ENCODE data around the gene CYP2W1. TPM values are rescaled to one million over a fixed set of nuclear protein-coding genes. Genes with fewer than 3 reads are reported as not detected.

CYP2W1 gene
- total RNA-seq, 1 experiment from 2014 or later, result not detected

DNA sequence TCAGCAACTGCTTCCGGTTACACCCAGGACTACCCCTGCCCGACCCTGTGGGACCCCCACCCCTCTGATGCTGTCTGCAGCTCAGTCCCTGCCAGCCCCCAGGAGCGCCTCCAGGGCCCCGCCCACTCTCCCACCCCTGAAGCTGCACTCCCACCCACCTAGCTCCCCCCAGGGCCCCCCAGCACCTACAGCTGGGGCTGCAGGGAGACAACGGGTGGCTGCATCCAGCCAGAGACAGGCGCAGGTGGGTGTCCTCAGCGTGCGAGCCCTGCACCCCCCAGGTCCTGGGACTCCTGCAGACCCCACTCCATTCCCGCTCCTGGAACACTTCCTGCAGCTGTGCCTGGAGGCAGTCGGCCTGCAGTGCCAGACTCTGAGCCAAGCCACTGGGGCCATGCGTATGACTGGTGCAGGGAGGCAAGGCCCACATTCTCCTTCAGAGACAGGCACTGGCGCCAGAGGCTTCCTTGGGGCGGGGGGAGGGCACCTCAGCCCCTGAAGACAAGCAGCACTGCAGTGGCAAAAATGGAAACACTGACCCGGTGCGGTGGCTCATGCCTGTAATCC lies 6.1 kb downstream of the CYP2W1 start:
- Histone ChIP-seq H3K4me1 (replicated peaks) (no peaks in the 10 kb centered on the region), H3K9me3 (replicated peaks) (no peaks in the 10 kb centered on the region), H3K27ac (no peak overlapping the region), H3K27me3 (replicated peaks) (no peaks in the 10 kb centered on the region), H3K4me3 (no peak overlapping the region), H3K36me3 (no peaks in the 10 kb centered on the region)
- no peak for DNase-seq (ENCODE audit: low read depth in 1 of 2, low spot score in 2 of 2)

- no peaks in the 10 kb centered on the region for H3K36me3 ChIP-seq
- H3K4me1 ChIP-seq (replicated peaks), result no peaks in the 10 kb centered on the region
- H3K9me3 ChIP-seq (replicated peaks), result no peaks in the 10 kb centered on the region
- no peak for DNase-seq (ENCODE audit: low read depth in 1 of 2, low spot score in 2 of 2)
- no peak overlapping the region for H3K4me3 ChIP-seq
- no peaks in the 10 kb centered on the region for H3K27me3 ChIP-seq (replicated peaks)
- H3K27ac ChIP-seq, result no peak overlapping the region
Measured at GRCh38 chr7:990352-990932, 7.5 kb downstream of the CYP2W1 start.

DNA sequence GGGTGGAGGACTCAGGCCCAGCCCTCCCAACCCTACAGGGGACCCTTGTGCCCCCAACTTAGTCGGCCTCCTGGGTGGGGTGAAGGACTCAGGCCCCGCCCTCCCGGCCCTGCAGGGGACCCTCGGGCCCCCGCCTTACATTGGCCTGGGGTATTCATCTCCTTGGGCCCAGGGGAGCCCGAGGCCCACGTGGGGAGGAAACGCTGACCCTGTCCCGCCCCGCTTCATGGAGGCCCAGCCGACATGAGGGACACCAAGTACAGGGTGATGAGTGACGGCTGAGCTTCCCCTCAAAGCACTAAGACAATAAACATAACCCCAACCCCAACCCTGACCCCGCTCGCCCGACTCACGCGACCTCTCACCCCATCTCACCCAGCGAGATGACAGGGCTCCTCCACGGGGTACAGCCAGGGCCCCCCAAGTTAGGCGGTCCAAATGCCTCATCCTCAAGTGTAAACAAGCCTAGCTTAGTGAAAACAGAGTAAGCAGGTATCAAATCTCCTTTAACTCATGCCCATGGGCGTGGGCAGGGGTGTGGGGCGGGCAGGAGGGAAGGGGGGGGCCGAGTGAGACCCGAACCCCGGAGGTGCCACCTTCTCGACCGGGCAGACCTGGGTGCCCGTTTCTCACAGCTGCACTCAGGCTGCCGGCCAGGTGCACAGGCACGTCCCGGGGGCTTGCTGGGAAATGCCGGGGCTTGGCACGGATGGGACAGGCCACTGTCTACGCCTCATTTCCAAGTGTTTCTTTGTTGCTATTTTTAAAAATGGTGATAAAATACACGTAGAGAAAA lies 8.2 kb downstream of the CYP2W1 start:
- Histone ChIP-seq H3K27me3 (replicated peaks) (no peaks in the 10 kb centered on the region), H3K4me1 (replicated peaks) (no peaks in the 10 kb centered on the region; the same call in 1 of the 2 replicates), H3K9me3 (replicated peaks) (no peaks in the 10 kb centered on the region)

DNA sequence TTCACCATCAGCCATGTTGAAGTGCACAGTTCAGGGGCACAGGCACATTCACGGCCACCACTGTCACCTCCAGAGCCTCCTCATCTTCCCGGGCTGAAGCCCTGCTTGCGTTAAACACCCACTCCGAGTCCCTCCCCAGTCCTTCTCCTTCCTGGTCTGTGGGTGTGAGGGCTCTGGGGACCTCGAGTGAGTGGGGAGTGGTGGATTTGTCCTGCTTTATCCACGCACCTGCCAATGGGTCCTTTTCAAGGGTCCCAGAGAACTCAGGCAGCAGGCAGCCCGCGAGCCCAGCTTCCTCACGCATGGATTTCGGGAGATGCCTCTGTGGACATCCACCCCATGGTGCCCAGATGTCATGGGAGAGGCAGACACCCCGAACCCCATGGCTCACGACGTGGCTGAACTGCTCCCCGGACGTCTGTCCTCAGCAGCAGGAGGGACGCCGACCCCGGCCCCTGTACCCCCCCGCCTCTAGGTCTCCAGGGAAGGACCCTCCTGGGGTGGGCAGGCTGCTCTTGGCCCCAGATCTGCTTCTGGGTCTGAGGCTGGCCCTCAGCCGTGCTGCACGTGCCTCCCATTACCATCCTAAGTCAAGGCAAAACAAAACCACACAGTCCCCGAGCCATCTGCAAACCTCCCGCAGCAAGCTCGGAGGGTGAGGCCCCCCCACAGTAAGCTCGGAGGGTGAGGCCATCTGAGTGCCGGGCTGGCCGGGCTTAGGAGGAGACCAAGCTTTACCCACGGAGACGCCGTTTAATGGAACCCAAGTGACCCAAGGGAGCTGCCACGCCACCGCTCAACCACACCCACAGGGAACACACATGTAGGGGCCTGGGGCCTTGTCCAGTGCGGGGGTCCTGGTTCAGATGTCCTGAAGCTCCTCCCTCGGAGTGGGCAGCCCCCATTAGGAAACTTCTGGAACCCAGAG lies 9.0 kb downstream of the CYP2W1 start:
- H3K4me3 ChIP-seq, result no peak overlapping the region
- peaks cover 8% of the 10 kb centered on the region for H3K36me3 ChIP-seq
- DNase-seq (ENCODE audit: low read depth in 1 of 2, low spot score in 2 of 2), result no peak

More for the DNA sequence above, 8.2 kb downstream of the CYP2W1 start:
- Histone ChIP-seq H3K4me3 (no peak overlapping the region), H3K27ac (no peak overlapping the region), H3K36me3 (no peaks in the 10 kb centered on the region)
- DNase-seq (ENCODE audit: low read depth in 1 of 2, low spot score in 2 of 2), result no peak

DNA sequence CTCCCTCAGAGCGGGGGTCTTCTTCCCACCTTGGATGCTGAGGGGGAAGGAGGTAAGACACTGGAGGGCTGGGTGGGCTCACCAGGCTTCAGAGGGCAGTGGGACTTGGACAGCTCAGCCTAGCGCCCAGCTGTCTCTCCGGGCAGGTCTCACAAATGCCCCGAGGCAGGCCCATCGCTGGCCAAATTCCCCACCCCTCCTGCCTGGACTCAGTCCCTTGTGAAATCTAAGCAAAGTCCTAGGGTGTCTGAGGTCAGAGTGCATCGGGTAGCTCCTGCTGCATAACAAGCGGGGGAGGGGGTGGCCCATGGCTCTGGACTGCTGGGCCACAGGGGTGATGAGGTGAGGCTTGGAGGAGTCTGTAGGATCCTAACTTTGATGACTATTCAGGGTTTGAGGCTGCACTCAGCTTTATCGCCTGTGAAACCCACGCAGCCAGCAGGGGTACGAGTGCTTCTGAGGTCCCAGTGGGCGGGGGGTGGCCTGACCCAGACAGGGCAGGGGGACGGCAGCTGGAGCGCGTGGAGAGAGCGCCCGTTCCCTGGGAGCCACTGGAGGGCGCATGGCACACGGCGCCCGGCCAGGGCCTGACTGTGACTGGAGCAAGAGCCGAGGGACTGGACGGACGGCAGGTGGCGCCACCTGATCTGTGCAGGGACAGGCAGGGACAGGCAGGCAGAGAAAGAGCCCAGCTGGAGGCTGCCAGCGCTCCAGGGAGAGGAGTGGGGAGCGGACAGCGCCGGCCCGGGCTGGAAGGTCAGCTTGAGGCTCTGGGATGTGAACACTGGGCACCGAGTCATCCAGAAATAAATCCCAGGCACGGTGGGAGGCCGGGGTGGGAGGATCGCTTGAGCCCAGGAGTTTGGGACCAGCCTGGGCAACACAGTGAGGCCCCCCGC lies 10.0 kb downstream of the CYP2W1 start:
- peak; percentile 83 to 97 for DNase-seq (ENCODE audit: low read depth in 1 of 2, low spot score in 2 of 2)
- H3K4me1 ChIP-seq (replicated peaks), result peaks cover 12% of the 10 kb centered on the region
- no peaks in the 10 kb centered on the region for H3K27me3 ChIP-seq (replicated peaks)
- H3K9me3 ChIP-seq (replicated peaks), result no peaks in the 10 kb centered on the region
- no peak overlapping the region for H3K4me3 ChIP-seq
- H3K27ac ChIP-seq, result no peak overlapping the region
- H3K36me3 ChIP-seq, result peaks cover 17% of the 10 kb centered on the region

More for the DNA sequence above, 9.0 kb downstream of the CYP2W1 start:
- Histone ChIP-seq H3K4me1 (replicated peaks) (peaks cover 4% of the 10 kb centered on the region), H3K27ac (no peak overlapping the region), H3K27me3 (replicated peaks) (no peaks in the 10 kb centered on the region), H3K9me3 (replicated peaks) (no peaks in the 10 kb centered on the region)

DNA sequence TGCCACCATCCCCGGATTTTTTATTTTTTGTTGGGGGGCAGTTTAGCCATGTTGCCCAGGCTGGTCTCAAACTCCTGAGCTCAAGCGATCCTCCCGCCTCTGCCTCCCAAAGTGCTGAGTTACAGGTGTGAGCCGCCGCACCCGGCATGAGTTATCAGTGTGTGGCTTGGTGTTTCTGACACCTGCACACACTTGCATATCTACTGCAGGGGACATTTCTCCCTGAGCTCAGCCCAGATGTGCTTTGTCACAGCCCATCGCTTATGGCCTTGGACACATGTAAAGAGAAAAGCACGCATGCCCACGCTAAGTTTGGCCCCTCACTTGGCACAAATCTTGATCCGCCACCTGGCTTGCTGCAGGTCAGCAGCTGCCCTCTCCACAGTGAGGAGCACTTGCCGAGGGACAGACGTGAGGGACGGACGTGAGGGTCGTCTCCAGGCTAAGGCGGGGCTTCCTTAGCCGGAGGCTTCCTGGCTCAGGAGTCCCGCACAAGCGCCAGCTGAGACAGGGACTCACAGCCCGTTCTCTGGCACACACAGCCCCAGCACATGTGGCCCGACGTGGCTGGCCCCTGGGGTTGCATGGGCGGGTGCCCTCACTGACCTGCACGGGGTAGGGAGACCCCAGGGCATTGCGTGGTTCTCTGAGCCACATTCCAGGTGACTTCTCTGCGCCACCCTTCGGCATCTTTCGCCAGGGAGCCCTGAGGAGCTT lies 11.8 kb downstream of the CYP2W1 start:
- Histone ChIP-seq H3K27me3 (replicated peaks) (no peaks in the 10 kb centered on the region), H3K9me3 (replicated peaks) (no peaks in the 10 kb centered on the region), H3K36me3 (peaks cover 18% of the 10 kb centered on the region), H3K4me1 (replicated peaks) (peaks cover 12% of the 10 kb centered on the region), H3K27ac (no peak overlapping the region), H3K4me3 (no peak overlapping the region)
- no peak for DNase-seq (ENCODE audit: low read depth in 1 of 2, low spot score in 2 of 2)

DNA sequence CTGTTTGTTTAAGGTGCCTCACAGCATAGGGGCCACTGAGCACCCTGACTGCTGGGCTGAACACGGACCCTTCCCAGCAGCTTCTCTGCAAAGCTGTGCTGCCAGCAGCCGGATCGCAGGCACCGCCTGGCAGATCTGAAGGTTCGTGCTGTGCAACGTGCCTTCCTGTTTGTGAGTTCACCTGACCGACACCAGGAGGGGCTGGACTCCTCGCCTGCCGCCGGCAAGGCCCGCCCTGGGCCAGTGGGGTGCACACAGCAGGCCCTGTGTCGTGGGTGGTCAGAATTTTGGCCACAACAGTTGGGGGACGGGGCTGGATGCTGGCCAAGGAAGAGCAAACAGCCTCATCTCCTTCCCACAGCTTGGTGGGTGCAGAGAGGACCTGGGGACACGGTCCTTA lies 12.6 kb downstream of the CYP2W1 start:
- Histone ChIP-seq H3K9me3 (replicated peaks) (no peaks in the 10 kb centered on the region), H3K4me3 (no peak overlapping the region), H3K36me3 (peaks cover 18% of the 10 kb centered on the region), H3K4me1 (replicated peaks) (peaks cover 12% of the 10 kb centered on the region), H3K27me3 (replicated peaks) (no peaks in the 10 kb centered on the region), H3K27ac (no peak overlapping the region)
- no peak for DNase-seq (ENCODE audit: low read depth in 1 of 2, low spot score in 2 of 2)

- Histone ChIP-seq H3K4me3 (no peak overlapping the region), H3K27me3 (replicated peaks) (no peaks in the 10 kb centered on the region), H3K4me1 (replicated peaks) (peaks cover 12% of the 10 kb centered on the region), H3K27ac (no peak overlapping the region), H3K36me3 (peaks cover 18% of the 10 kb centered on the region), H3K9me3 (replicated peaks) (no peaks in the 10 kb centered on the region)
- DNase-seq (ENCODE audit: low read depth in 1 of 2, low spot score in 2 of 2), result no peak
Measured at GRCh38 chr7:996079-996872, 13.3 kb downstream of the CYP2W1 start.

GRCh38 chr7:997404-998395 lies 14.7 kb downstream of the CYP2W1 start:
- Histone ChIP-seq H3K9me3 (replicated peaks) (no peaks in the 10 kb centered on the region), H3K27ac (no peak overlapping the region), H3K27me3 (replicated peaks) (no peaks in the 10 kb centered on the region), H3K4me1 (replicated peaks) (peaks cover 12% of the 10 kb centered on the region), H3K4me3 (no peak overlapping the region), H3K36me3 (peaks cover 18% of the 10 kb centered on the region)
- DNase-seq (ENCODE audit: low read depth in 1 of 2, low spot score in 2 of 2), result peak in 1 of 2 experiments; percentile 75

GRCh38 chr7:999149-999879 lies 16.3 kb downstream of the CYP2W1 start:
- Histone ChIP-seq H3K27me3 (replicated peaks) (no peaks in the 10 kb centered on the region), H3K4me1 (replicated peaks) (peaks cover 12% of the 10 kb centered on the region), H3K4me3 (no peak overlapping the region), H3K36me3 (peaks cover 18% of the 10 kb centered on the region), H3K27ac (no peak overlapping the region), H3K9me3 (replicated peaks) (no peaks in the 10 kb centered on the region)
- DNase-seq (ENCODE audit: low read depth in 1 of 2, low spot score in 2 of 2), result no peak
